NCI-H1092 (cell line): Measurements from ENCODE around the gene RIPOR3.
A peak's percentile ranks its signal among the peaks of the same experiment; 100 is the strongest.

ENCODE experiments used
- DNase-seq: peaks from one replicate; lab custom pipeline; 2025; lab: John Stamatoyannopoulos, UW

RIPOR3 gene

GRCh38 chr20:50589548-50590347, 101.6 kb downstream of the RIPOR3 start:
- DNase-seq, result no peak

GRCh38 chr20:50588034-50588736, 103.2 kb downstream of the RIPOR3 start:
- peak; percentile 30 for DNase-seq

GRCh38 chr20:50587291-50587961, 103.9 kb downstream of the RIPOR3 start:
- no peak for DNase-seq

- peak; percentile 23 for DNase-seq
These were observed 104.7 kb downstream of the RIPOR3 start for GRCh38 chr20:50586531-50587232.

GRCh38 chr20:50585678-50586077, 105.7 kb downstream of the RIPOR3 start:
- peak; percentile 20 for DNase-seq

GRCh38 chr20:50585214-50585613, 106.1 kb downstream of the RIPOR3 start:
- no peak for DNase-seq

GRCh38 chr20:50584687-50585086, 106.7 kb downstream of the RIPOR3 start:
- no peak for DNase-seq

GRCh38 chr20:50583442-50584150, 107.7 kb downstream of the RIPOR3 start:
- no peak for DNase-seq

- DNase-seq, result no peak
These were observed 108.6 kb downstream of the RIPOR3 start for GRCh38 chr20:50582591-50583234.

- DNase-seq, result no peak
These were observed 109.2 kb downstream of the RIPOR3 start for GRCh38 chr20:50582092-50582491.

- no peak for DNase-seq
These were observed 110.3 kb downstream of the RIPOR3 start for GRCh38 chr20:50580842-50581544.

- no peak for DNase-seq
These were observed 111.2 kb downstream of the RIPOR3 start for GRCh38 chr20:50580016-50580747.

GRCh38 chr20:50579511-50579910, 111.8 kb downstream of the RIPOR3 start:
- no peak for DNase-seq

GRCh38 chr20:50578778-50579165, 112.6 kb downstream of the RIPOR3 start:
- no peak for DNase-seq

- DNase-seq, result no peak
These were observed 113.1 kb downstream of the RIPOR3 start for GRCh38 chr20:50578061-50578777.

- DNase-seq, result peak; percentile 66
These were observed 113.9 kb downstream of the RIPOR3 start for GRCh38 chr20:50577175-50578018.

GRCh38 chr20:50575865-50576720, 115.2 kb downstream of the RIPOR3 start:
- DNase-seq, result peak; percentile 59
